ENCODE measurements around the gene SYNE2.

- no peak for TF ChIP-seq CTCF (IDR thresholded peaks at IDR 0.05)
- TF ChIP-seq POLR2A (IDR thresholded peaks at IDR 0.05), result no peak
Measured at GRCh38 chr14:64208981-64209380, 356.2 kb downstream of the SYNE2 start.
